Liver (tissue), 9 donors: Measurements from ENCODE around the gene FADS1. TPM values are rescaled to one million over a fixed set of nuclear protein-coding genes. Genes with fewer than 3 reads are reported as not detected.

Experiments
- DNase-seq: peaks from one replicate; pipeline ENCODE4 v3.0.0-alpha.2; 2017; ENCODE audit warnings: low spot score
- H3K27ac ChIP-seq, 2 donors: one replicate each; pipeline ENCODE4 v1.7.0; 2013; ENCODE audit warnings: inconsistent platforms in 2 of 2, low read length in 2 of 2, control low read depth in 1 of 2, low read depth in 1 of 2, mild to moderate bottlenecking in 1 of 2
- H3K27me3 ChIP-seq, 4 donors: one replicate each; pipeline versions ENCODE4 v1.6.1 to v1.7.0; 2013; ENCODE audit warnings: low read length in 3 of 4, inconsistent platforms in 1 of 4, mild to moderate bottlenecking in 1 of 4, moderate library complexity in 1 of 4; ENCODE audit not compliant: control insufficient read depth in 4 of 4, insufficient read depth in 4 of 4
- H3K36me3 ChIP-seq, 4 donors: one replicate each; pipeline versions ENCODE4 v1.6.1 to v1.7.0; 2013; ENCODE audit warnings: low read length in 3 of 4, mild to moderate bottlenecking in 3 of 4, low read depth in 1 of 4, moderate library complexity in 1 of 4; ENCODE audit not compliant: control insufficient read depth in 4 of 4, insufficient read depth in 3 of 4
- H3K4me1 ChIP-seq, 4 donors: one replicate each; pipeline versions ENCODE4 v1.6.1 to v1.7.0; 2013; ENCODE audit warnings: low read length in 3 of 4, mild to moderate bottlenecking in 3 of 4, moderate library complexity in 1 of 4; ENCODE audit not compliant: control insufficient read depth in 4 of 4, insufficient read depth in 4 of 4
- H3K4me3 ChIP-seq, 3 donors: one replicate each; pipeline versions ENCODE4 v1.6.1 to v1.7.0; 2013; ENCODE audit warnings: low read length in 3 of 3, control low read depth in 1 of 3, low read depth in 1 of 3, mild to moderate bottlenecking in 1 of 3
- H3K9ac ChIP-seq, 2 donors: one replicate each; pipeline ENCODE4 v1.7.0; 2013; ENCODE audit warnings: low read length in 2 of 2, mild to moderate bottlenecking in 2 of 2, moderate library complexity in 2 of 2, control low read depth in 1 of 2, low read depth in 1 of 2
- H3K9me3 ChIP-seq, 4 donors: one replicate each; pipeline versions ENCODE4 v1.6.1 to v1.7.0; 2013; ENCODE audit warnings: low read length in 3 of 4; ENCODE audit not compliant: control insufficient read depth in 4 of 4
- ATF3 ChIP-seq: IDR thresholded peaks from 2 replicates; pipeline ENCODE4 v1.6.1; 2016; ENCODE audit warnings: antibody characterized with exemption
- EGR1 ChIP-seq, 2 donors: IDR thresholded peaks; 2 replicates each; pipeline ENCODE4 v1.6.1; 2016 to 2018; ENCODE audit warnings: antibody characterized with exemption in 2 of 2, low read depth in 2 of 2
- FOXA1 ChIP-seq: IDR thresholded peaks from 2 replicates; pipeline ENCODE4 v1.6.1; 2016; ENCODE audit warnings: antibody characterized with exemption
- FOXA2 ChIP-seq: IDR thresholded peaks from 2 replicates; pipeline ENCODE4 v1.6.1; 2016; ENCODE audit warnings: antibody characterized with exemption
- GABPA ChIP-seq, 2 donors: IDR thresholded peaks in 1 of 2; conservative IDR thresholded peaks in 1 of 2; 2 replicates each; pipeline ENCODE4 v1.6.1; 2016; ENCODE audit warnings: antibody characterized with exemption in 2 of 2, mild to moderate bottlenecking in 1 of 2, moderate library complexity in 1 of 2
- HNF4A ChIP-seq, 2 donors: conservative IDR thresholded peaks; 2 replicates each; pipeline ENCODE4 v1.6.1; 2016; ENCODE audit warnings: antibody characterized with exemption in 2 of 2, mild to moderate bottlenecking in 2 of 2
- JUND ChIP-seq, 2 donors: IDR thresholded peaks; 2 replicates each; pipeline ENCODE4 v1.6.1; 2016; ENCODE audit warnings: antibody characterized with exemption in 2 of 2
- MAX ChIP-seq: IDR thresholded peaks from 2 replicates; pipeline ENCODE4 v1.6.1; 2016; ENCODE audit warnings: antibody characterized with exemption
- NR2F2 ChIP-seq: IDR thresholded peaks from 2 replicates; pipeline ENCODE4 v1.6.1; 2016; ENCODE audit warnings: antibody characterized with exemption
- RAD21 ChIP-seq, 2 donors: IDR thresholded peaks; 2 replicates each; pipeline ENCODE4 v1.6.1; 2016; ENCODE audit warnings: antibody characterized with exemption in 2 of 2, mild to moderate bottlenecking in 2 of 2
- RXRA ChIP-seq, 2 donors: IDR thresholded peaks; 2 replicates each; pipeline ENCODE4 v1.6.1; 2017 to 2018; ENCODE audit warnings: antibody characterized with exemption in 2 of 2, mild to moderate bottlenecking in 1 of 2
- SP1 ChIP-seq: IDR thresholded peaks from 2 replicates; pipeline ENCODE4 v1.6.1; 2018; ENCODE audit warnings: antibody characterized with exemption, mild to moderate bottlenecking
- TAF1 ChIP-seq: conservative IDR thresholded peaks from 2 replicates; pipeline ENCODE4 v1.6.1; 2016; ENCODE audit warnings: antibody characterized with exemption, mild to moderate bottlenecking
- YY1 ChIP-seq: IDR thresholded peaks from 2 replicates; pipeline ENCODE4 v1.6.1; 2016; ENCODE audit warnings: antibody characterized with exemption, mild to moderate bottlenecking
- WGBS: extraction: QIAGEN DNeasy Blood & Tissue Kit; methylation state at CpG from one replicate; pipeline ENCODE4 v1.1.7; 2013; 5-methylcytosine and 5-hydroxymethylcytosine counted together
- polyA plus RNA-seq, 2 donors: library from polyadenylated mRNA; stranded (reverse) in 1 of 2; unstranded in 1 of 2; fragments of 200-250 nt in 1 of 2; fragments of >200 nt in 1 of 2; fragmentation: Nextera tagmentation in 1 of 2; extraction: Ambion mirVana in 1 of 2; gene quantifications; one replicate each; pipeline versions ENCODE4 v1.2.1 to v1.2.3, GENCODE V29; 2013 to 2015
- total RNA-seq, 2 donors: library from RNA; depleted of rRNA; stranded (reverse); fragments of >200 nt; gene quantifications; one replicate each; pipeline ENCODE4 v1.2.3, GENCODE V29; 2014
- TF ChIP-seq, protein P1 (sequence below): IDR thresholded peaks from 2 replicates; pipeline ENCODE4 v1.6.1; 2016; ENCODE audit warnings: antibody characterized with exemption, mild to moderate bottlenecking
- TF ChIP-seq, protein P2 (sequence below): fragments of 150-350 bp; IDR thresholded peaks from 2 replicates; pipeline ENCODE4 v1.5.1; 2017; ENCODE audit warnings: improper control_type of control experiment, low read depth, low read length; ENCODE audit not compliant: missing input control
- donor health status: healthy.
- donor health status: healthy.
- donor health status: healthy.
- donor health status: healthy.
- donor health status: healthy.

Gene FADS1
- total and polyA plus RNA-seq, 4 donors, result 16.8 to 137 (median 58.7) TPM

- Histone ChIP-seq H3K27ac (no peak overlapping the region), H3K9ac (no peak overlapping the region), H3K4me3 (no peak overlapping the region), H3K36me3 (peaks cover 4 to 33% (median 22%) of the 10 kb centered on the region in 4 donors), H3K27me3 (no peaks in the 10 kb centered on the region), H3K9me3 (no peaks in the 10 kb centered on the region), H3K4me1 (peaks cover 0 to 3% (median 0%) of the 10 kb centered on the region in 4 donors)
- no peak for DNase-seq
- 89% methylated on average over 24 of the region's 24 CpGs for WGBS
- TF ChIP-seq, protein P1, sequence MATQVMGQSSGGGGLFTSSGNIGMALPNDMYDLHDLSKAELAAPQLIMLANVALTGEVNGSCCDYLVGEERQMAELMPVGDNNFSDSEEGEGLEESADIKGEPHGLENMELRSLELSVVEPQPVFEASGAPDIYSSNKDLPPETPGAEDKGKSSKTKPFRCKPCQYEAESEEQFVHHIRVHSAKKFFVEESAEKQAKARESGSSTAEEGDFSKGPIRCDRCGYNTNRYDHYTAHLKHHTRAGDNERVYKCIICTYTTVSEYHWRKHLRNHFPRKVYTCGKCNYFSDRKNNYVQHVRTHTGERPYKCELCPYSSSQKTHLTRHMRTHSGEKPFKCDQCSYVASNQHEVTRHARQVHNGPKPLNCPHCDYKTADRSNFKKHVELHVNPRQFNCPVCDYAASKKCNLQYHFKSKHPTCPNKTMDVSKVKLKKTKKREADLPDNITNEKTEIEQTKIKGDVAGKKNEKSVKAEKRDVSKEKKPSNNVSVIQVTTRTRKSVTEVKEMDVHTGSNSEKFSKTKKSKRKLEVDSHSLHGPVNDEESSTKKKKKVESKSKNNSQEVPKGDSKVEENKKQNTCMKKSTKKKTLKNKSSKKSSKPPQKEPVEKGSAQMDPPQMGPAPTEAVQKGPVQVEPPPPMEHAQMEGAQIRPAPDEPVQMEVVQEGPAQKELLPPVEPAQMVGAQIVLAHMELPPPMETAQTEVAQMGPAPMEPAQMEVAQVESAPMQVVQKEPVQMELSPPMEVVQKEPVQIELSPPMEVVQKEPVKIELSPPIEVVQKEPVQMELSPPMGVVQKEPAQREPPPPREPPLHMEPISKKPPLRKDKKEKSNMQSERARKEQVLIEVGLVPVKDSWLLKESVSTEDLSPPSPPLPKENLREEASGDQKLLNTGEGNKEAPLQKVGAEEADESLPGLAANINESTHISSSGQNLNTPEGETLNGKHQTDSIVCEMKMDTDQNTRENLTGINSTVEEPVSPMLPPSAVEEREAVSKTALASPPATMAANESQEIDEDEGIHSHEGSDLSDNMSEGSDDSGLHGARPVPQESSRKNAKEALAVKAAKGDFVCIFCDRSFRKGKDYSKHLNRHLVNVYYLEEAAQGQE, result no peak
- TF ChIP-seq JUND (IDR thresholded peaks at IDR 0.05) (no peak), MAX (no peak), TAF1 (no peak), EGR1 (IDR thresholded peaks at IDR 0.05; ENCODE audit: low read depth in 2 of 2) (no peak), GABPA (IDR thresholded peaks at IDR 0.05 in 1 of 2, conservative IDR thresholded peaks at IDR 0.05 in 1 of 2) (no peak), FOXA1 (no peak), RXRA (IDR thresholded peaks at IDR 0.05) (no peak), NR2F2 (no peak), YY1 (no peak), HNF4A (conservative IDR thresholded peaks at IDR 0.05) (no peak), ATF3 (no peak), RAD21 (IDR thresholded peaks at IDR 0.05) (no peak), FOXA2 (no peak)
- TF ChIP-seq, protein P2, sequence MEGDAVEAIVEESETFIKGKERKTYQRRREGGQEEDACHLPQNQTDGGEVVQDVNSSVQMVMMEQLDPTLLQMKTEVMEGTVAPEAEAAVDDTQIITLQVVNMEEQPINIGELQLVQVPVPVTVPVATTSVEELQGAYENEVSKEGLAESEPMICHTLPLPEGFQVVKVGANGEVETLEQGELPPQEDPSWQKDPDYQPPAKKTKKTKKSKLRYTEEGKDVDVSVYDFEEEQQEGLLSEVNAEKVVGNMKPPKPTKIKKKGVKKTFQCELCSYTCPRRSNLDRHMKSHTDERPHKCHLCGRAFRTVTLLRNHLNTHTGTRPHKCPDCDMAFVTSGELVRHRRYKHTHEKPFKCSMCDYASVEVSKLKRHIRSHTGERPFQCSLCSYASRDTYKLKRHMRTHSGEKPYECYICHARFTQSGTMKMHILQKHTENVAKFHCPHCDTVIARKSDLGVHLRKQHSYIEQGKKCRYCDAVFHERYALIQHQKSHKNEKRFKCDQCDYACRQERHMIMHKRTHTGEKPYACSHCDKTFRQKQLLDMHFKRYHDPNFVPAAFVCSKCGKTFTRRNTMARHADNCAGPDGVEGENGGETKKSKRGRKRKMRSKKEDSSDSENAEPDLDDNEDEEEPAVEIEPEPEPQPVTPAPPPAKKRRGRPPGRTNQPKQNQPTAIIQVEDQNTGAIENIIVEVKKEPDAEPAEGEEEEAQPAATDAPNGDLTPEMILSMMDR, result no peak
These were observed 34.5 kb upstream of the FADS1 start for GRCh38 chr11:61851113-61851899.

DNA sequence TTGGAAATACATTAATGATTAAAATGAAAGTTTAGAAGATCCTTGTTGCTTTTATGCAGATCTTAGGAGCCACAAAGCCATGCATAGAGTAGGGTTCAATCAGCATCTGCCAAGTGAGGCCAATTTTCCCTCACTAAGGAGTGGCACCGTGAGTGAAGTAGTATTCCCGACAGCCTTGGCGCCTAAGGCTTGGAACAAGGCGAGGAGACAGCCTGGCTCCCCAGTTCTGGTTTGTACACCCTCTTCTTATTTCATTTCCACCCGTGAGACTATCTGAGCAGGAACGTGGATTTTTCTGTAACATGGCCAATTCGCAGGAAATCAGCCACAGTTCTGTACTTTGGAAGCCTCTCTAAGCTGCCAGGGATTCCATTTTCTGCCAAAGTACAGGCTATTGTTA lies 33.9 kb upstream of the FADS1 start:
- H3K27ac ChIP-seq, result no peak overlapping the region

More for the DNA sequence above, 33.9 kb upstream of the FADS1 start:
- peaks cover 0 to 8% (median under 1%) of the 10 kb centered on the region in 4 donors for H3K4me1 ChIP-seq
- no peak overlapping the region for H3K9ac ChIP-seq
- H3K9me3 ChIP-seq, result no peaks in the 10 kb centered on the region
- WGBS, result 76% methylated on average over 7 of the region's 7 CpGs
- H3K36me3 ChIP-seq, result peaks cover 4 to 33% (median 22%) of the 10 kb centered on the region in 4 donors
- no peak overlapping the region for H3K4me3 ChIP-seq
- no peaks in the 10 kb centered on the region for H3K27me3 ChIP-seq
- TF ChIP-seq FOXA1 (no peak), RAD21 (IDR thresholded peaks at IDR 0.05) (no peak), NR2F2 (no peak), GABPA (IDR thresholded peaks at IDR 0.05 in 1 of 2, conservative IDR thresholded peaks at IDR 0.05 in 1 of 2) (no peak), SP1 (no peak)
- TF ChIP-seq, protein P1, result no peak
- no peak for DNase-seq
